Duodenal mucosa (tissue), 2 donors: Measurements from ENCODE around the gene COMMD10.

Experiments used
- H3K27ac ChIP-seq: one replicate; pipeline ENCODE4 v1.7.0; 2013; ENCODE audit warnings: low read depth, low read length
- H3K27me3 ChIP-seq, 2 donors: one replicate each; pipeline ENCODE4 v1.7.0; 2013; ENCODE audit warnings: low read length in 2 of 2, control low read depth in 1 of 2; ENCODE audit not compliant: insufficient read depth in 2 of 2, control insufficient read depth in 1 of 2
- H3K36me3 ChIP-seq, 2 donors: one replicate each; pipeline ENCODE4 v1.7.0; 2013; ENCODE audit warnings: low read length in 2 of 2, control low read depth in 1 of 2; ENCODE audit not compliant: insufficient read depth in 2 of 2, control insufficient read depth in 1 of 2
- H3K4me1 ChIP-seq, 2 donors: one replicate each; pipeline ENCODE4 v1.7.0; 2013; ENCODE audit warnings: low read length in 2 of 2, control low read depth in 1 of 2; ENCODE audit not compliant: insufficient read depth in 2 of 2, control insufficient read depth in 1 of 2
- H3K4me3 ChIP-seq, 2 donors: one replicate each; pipeline ENCODE4 v1.7.0; 2013; ENCODE audit warnings: low read length in 2 of 2, low read depth in 1 of 2
- H3K9ac ChIP-seq, 2 donors: one replicate each; pipeline ENCODE4 v1.7.0; 2013; ENCODE audit warnings: low read length in 2 of 2, low read depth in 1 of 2
- H3K9me3 ChIP-seq, 2 donors: one replicate each; pipeline ENCODE4 v1.7.0; 2013; ENCODE audit warnings: low read length in 2 of 2, control low read depth in 1 of 2; ENCODE audit not compliant: control insufficient read depth in 1 of 2

COMMD10 gene

GRCh38 chr5:116297296-116297814 lies 212.5 kb downstream of the COMMD10 start:
- Histone ChIP-seq H3K36me3 (peaks cover 11 to 13% of the 10 kb centered on the region in 2 donors), H3K9me3 (peaks cover 8 to 12% of the 10 kb centered on the region in 2 donors)

GRCh38 chr5:116299746-116300640 lies 215.2 kb downstream of the COMMD10 start:
- no peak overlapping the region for H3K4me3 ChIP-seq
- H3K36me3 ChIP-seq = peaks cover 18 to 35% of the 10 kb centered on the region in 2 donors
- no peak overlapping the region for H3K9ac ChIP-seq
- peaks cover 9 to 12% of the 10 kb centered on the region in 2 donors for H3K9me3 ChIP-seq
- H3K27ac ChIP-seq = no peak overlapping the region
- H3K4me1 ChIP-seq = no peaks in the 10 kb centered on the region
- H3K27me3 ChIP-seq = no peaks in the 10 kb centered on the region

More at GRCh38 chr5:116297296-116297814, 212.5 kb downstream of the COMMD10 start:
- Histone ChIP-seq H3K4me3 (no peak overlapping the region), H3K27ac (no peak overlapping the region), H3K4me1 (no peaks in the 10 kb centered on the region), H3K9ac (no peak overlapping the region), H3K27me3 (no peaks in the 10 kb centered on the region)

- Histone ChIP-seq H3K4me3 (no peak overlapping the region), H3K9me3 (peaks cover 12 to 17% of the 10 kb centered on the region in 2 donors), H3K36me3 (peaks cover 26 to 45% of the 10 kb centered on the region in 2 donors), H3K27ac (no peak overlapping the region), H3K4me1 (no peaks in the 10 kb centered on the region), H3K27me3 (no peaks in the 10 kb centered on the region), H3K9ac (no peak overlapping the region)
Observed at GRCh38 chr5:116301110-116301509, 216.3 kb downstream of the COMMD10 start.

- Histone ChIP-seq H3K27me3 (no peaks in the 10 kb centered on the region), H3K9me3 (peaks cover 7 to 19% of the 10 kb centered on the region in 2 donors), H3K36me3 (peaks cover 29 to 48% of the 10 kb centered on the region in 2 donors), H3K4me1 (no peaks in the 10 kb centered on the region), H3K27ac (no peak overlapping the region), H3K9ac (no peak overlapping the region), H3K4me3 (no peak overlapping the region)
Observed at GRCh38 chr5:116303340-116303739, 218.5 kb downstream of the COMMD10 start.

- Histone ChIP-seq H3K9ac (no peak overlapping the region), H3K36me3 (peaks cover 26 to 45% of the 10 kb centered on the region in 2 donors), H3K4me3 (no peak overlapping the region), H3K4me1 (no peaks in the 10 kb centered on the region), H3K27me3 (no peaks in the 10 kb centered on the region), H3K27ac (no peak overlapping the region), H3K9me3 (peaks cover 7 to 21% of the 10 kb centered on the region in 2 donors)
Observed at GRCh38 chr5:116303810-116304209, 219.0 kb downstream of the COMMD10 start.

- H3K4me3 ChIP-seq = no peak overlapping the region
- peaks cover 26 to 45% of the 10 kb centered on the region in 2 donors for H3K36me3 ChIP-seq
- H3K27me3 ChIP-seq = no peaks in the 10 kb centered on the region
- H3K27ac ChIP-seq = no peak overlapping the region
- H3K9ac ChIP-seq = no peak overlapping the region
- H3K9me3 ChIP-seq = peaks cover 12 to 26% of the 10 kb centered on the region in 2 donors
- no peaks in the 10 kb centered on the region for H3K4me1 ChIP-seq
Observed at GRCh38 chr5:116305899-116306298, 221.1 kb downstream of the COMMD10 start.

GRCh38 chr5:116306846-116307245 lies 222.0 kb downstream of the COMMD10 start:
- Histone ChIP-seq H3K4me1 (no peaks in the 10 kb centered on the region), H3K9ac (no peak overlapping the region), H3K27me3 (no peaks in the 10 kb centered on the region), H3K27ac (no peak overlapping the region), H3K36me3 (peaks cover 26 to 45% of the 10 kb centered on the region in 2 donors), H3K4me3 (no peak overlapping the region), H3K9me3 (peaks cover 12 to 26% of the 10 kb centered on the region in 2 donors)

- no peak overlapping the region for H3K9ac ChIP-seq
- H3K27me3 ChIP-seq = no peaks in the 10 kb centered on the region
- no peak overlapping the region for H3K4me3 ChIP-seq
- H3K36me3 ChIP-seq = peaks cover 26 to 36% of the 10 kb centered on the region in 2 donors
- H3K27ac ChIP-seq = no peak overlapping the region
- peaks cover 12 to 26% of the 10 kb centered on the region in 2 donors for H3K9me3 ChIP-seq
- H3K4me1 ChIP-seq = no peaks in the 10 kb centered on the region
Observed at GRCh38 chr5:116308391-116308790, 223.6 kb downstream of the COMMD10 start.

GRCh38 chr5:116313366-116313765 lies 228.5 kb downstream of the COMMD10 start:
- Histone ChIP-seq H3K4me3 (no peak overlapping the region), H3K36me3 (peaks cover 1 to 12% of the 10 kb centered on the region in 2 donors), H3K9me3 (peaks cover 7 to 10% of the 10 kb centered on the region in 2 donors), H3K9ac (no peak overlapping the region), H3K4me1 (no peaks in the 10 kb centered on the region), H3K27me3 (no peaks in the 10 kb centered on the region), H3K27ac (no peak overlapping the region)

GRCh38 chr5:116315531-116315930 lies 230.7 kb downstream of the COMMD10 start:
- H3K4me1 ChIP-seq = no peaks in the 10 kb centered on the region
- H3K27me3 ChIP-seq = no peaks in the 10 kb centered on the region
- no peak overlapping the region for H3K9ac ChIP-seq
- H3K4me3 ChIP-seq = no peak overlapping the region
- H3K36me3 ChIP-seq = peaks cover 4 to 19% of the 10 kb centered on the region in 2 donors
- H3K9me3 ChIP-seq = peaks cover under 1 to 2% of the 10 kb centered on the region in 2 donors
- H3K27ac ChIP-seq = no peak overlapping the region
